Left ventricle myocardium inferior (tissue), 1 donor: ENCODE results near the gene EEF2KMT. TPM values are rescaled to one million over a fixed set of nuclear protein-coding genes. Genes with fewer than 3 reads are reported as not detected.

Experiments used
- DNase-seq: peaks from one replicate; pipeline ENCODE4 v3.0.0-alpha.2; 2020
- H3K27ac ChIP-seq: fragments of 200-600 bp; replicated peaks from 2 replicates; pipeline ENCODE4 v1.8.0; 2021
- H3K27me3 ChIP-seq: fragments of 200-600 bp; 2 replicates; pipeline ENCODE4 v1.8.0; 2021; ENCODE audit warnings: low read depth
- H3K36me3 ChIP-seq: fragments of 200-600 bp; 2 replicates; pipeline ENCODE4 v1.8.0; 2021
- H3K4me1 ChIP-seq: fragments of 200-600 bp; 2 replicates; pipeline ENCODE4 v1.8.0; 2021
- H3K4me3 ChIP-seq: fragments of 200-600 bp; 2 replicates; pipeline ENCODE4 v1.8.0; 2021; ENCODE audit warnings: mild to moderate bottlenecking, moderate library complexity
- H3K9me3 ChIP-seq: fragments of 200-600 bp; replicated peaks from 2 replicates; pipeline ENCODE4 v1.8.0; 2021
- CTCF ChIP-seq: fragments of 200-600 bp; IDR thresholded peaks from 2 replicates; pipeline ENCODE4 v1.8.0; 2021; ENCODE audit warnings: antibody characterized with exemption, mild to moderate bottlenecking, borderline replicate concordance
- intact Hi-C: fragments of 100-400 bp; cut with micrococcal nuclease; formaldehyde crosslinking; loops from one replicate; pipeline ENCODE4 v1.11.0; 2022
- total RNA-seq: library from RNA; stranded (reverse); fragmentation: NEBNext Ultra II Directional; extraction: Animal tissue kit (Norgen Biotek cat#: 25700); gene quantifications from one replicate; pipeline ENCODE4 v1.2.1, GENCODE V29; 2021
- donor health status: DM: no; HTN: yes; CAD: no; lungs with severe emphysema.

The EEF2KMT gene
- total RNA-seq, 1 donor from 2014 or later: 7.3 TPM

- intact Hi-C loops: no loop called here
- H3K4me3 ChIP-seq: no peak overlapping the region
- H3K9me3 ChIP-seq: no peaks in the 10 kb centered on the region
- no peak overlapping the region for H3K27ac ChIP-seq
- no peaks in the 10 kb centered on the region for H3K36me3 ChIP-seq
- DNase-seq: no peak
- TF ChIP-seq CTCF: no peak
- no peaks in the 10 kb centered on the region for H3K27me3 ChIP-seq
- H3K4me1 ChIP-seq: peaks cover 14% of the 10 kb centered on the region
These were observed 31.1 kb downstream of the EEF2KMT start for GRCh38 chr16:5066511-5066910.

- Histone ChIP-seq H3K27ac (no peak within 1 kb of the TSS), H3K27me3 (no peaks in the 10 kb centered on the region), H3K36me3 (no peaks in the 10 kb centered on the region), H3K4me3 (no peak within 1 kb of the TSS), H3K9me3 (no peaks in the 10 kb centered on the region), H3K4me1 (peaks cover 8% of the 10 kb centered on the region)
- intact Hi-C loops: no loop called here
- no peak for TF ChIP-seq CTCF
- no peak for DNase-seq
These were observed 31.8 kb downstream of the EEF2KMT start, which contains the start of gene C16orf89 for GRCh38 chr16:5065813-5066212. Gene C16orf89, minus strand, starts transcription at chr16:5065956. Its CDS starts 48 bp downstream, at chr16:5065908.

GRCh38 chr16:5065326-5065725, 32.3 kb downstream of the EEF2KMT start:
- DNase-seq: no peak
- no peak overlapping the region for H3K27ac ChIP-seq
- no peak for TF ChIP-seq CTCF

GRCh38 chr16:5064915-5065314, 32.7 kb downstream of the EEF2KMT start:
- no peak for DNase-seq
- no peak overlapping the region for H3K4me3 ChIP-seq
- no peaks in the 10 kb centered on the region for H3K36me3 ChIP-seq
- H3K27ac ChIP-seq: no peak overlapping the region
- intact Hi-C loops: no loop called here
- H3K27me3 ChIP-seq: no peaks in the 10 kb centered on the region
- no peak for TF ChIP-seq CTCF
- no peaks in the 10 kb centered on the region for H3K9me3 ChIP-seq
- H3K4me1 ChIP-seq: peaks cover 8% of the 10 kb centered on the region

More at GRCh38 chr16:5065326-5065725, 32.3 kb downstream of the EEF2KMT start:
- H3K4me3 ChIP-seq: no peak overlapping the region
- no peaks in the 10 kb centered on the region for H3K9me3 ChIP-seq
- peaks cover 8% of the 10 kb centered on the region for H3K4me1 ChIP-seq
- intact Hi-C loops: no loop called here
- H3K36me3 ChIP-seq: no peaks in the 10 kb centered on the region
- no peaks in the 10 kb centered on the region for H3K27me3 ChIP-seq

GRCh38 chr16:5062790-5063765, 34.5 kb downstream of the EEF2KMT start:
- DNase-seq: no peak
- H3K4me1 ChIP-seq: peaks cover 8% of the 10 kb centered on the region
- no peak overlapping the region for H3K4me3 ChIP-seq
- no peaks in the 10 kb centered on the region for H3K9me3 ChIP-seq
- TF ChIP-seq CTCF: no peak
- H3K27ac ChIP-seq: no peak overlapping the region
- H3K27me3 ChIP-seq: no peaks in the 10 kb centered on the region
- intact Hi-C loops: no loop called here
- no peaks in the 10 kb centered on the region for H3K36me3 ChIP-seq
